Type B pancreatic cell (in vitro differentiated cells): ENCODE data around the gene WDR59. TPM values are rescaled to one million over a fixed set of nuclear protein-coding genes. Genes with fewer than 3 reads are reported as not detected.
"Not testable (repeated sequence)": the region's sequence is repeated elsewhere in the genome, so short reads cannot be mapped to it uniquely, and the experiment has no call there.

ENCODE experiments used
- DNase-seq: peaks from one replicate; pipeline ENCODE4 v3.0.0; 2021; ENCODE audit warnings: mixed read lengths; ENCODE audit not compliant: unreplicated experiment; ENCODE audit errors: extremely low spot score
- H3K27ac Mint-ChIP-seq: 2 replicates; pipeline ENCODE4 v1.8.0; 2021; ENCODE audit warnings: mild to moderate bottlenecking, mixed read lengths
- H3K27me3 Mint-ChIP-seq: 2 replicates; pipeline ENCODE4 v1.8.0; 2021; ENCODE audit warnings: mixed read lengths
- H3K36me3 Mint-ChIP-seq: 2 replicates; pipeline ENCODE4 v1.8.0; 2021; ENCODE audit warnings: mixed read lengths
- H3K4me1 Mint-ChIP-seq: one replicate; pipeline ENCODE4 v1.8.0; 2021; ENCODE audit warnings: mixed read lengths; ENCODE audit not compliant: unreplicated experiment
- H3K4me3 Mint-ChIP-seq: 2 replicates; pipeline ENCODE4 v1.8.0; 2021; ENCODE audit warnings: mild to moderate bottlenecking, mixed read lengths
- H3K9me3 Mint-ChIP-seq: 2 replicates; pipeline ENCODE4 v1.8.0; 2021; ENCODE audit warnings: mixed read lengths
- total RNA-seq: library from RNA; stranded (reverse); gene quantifications from 2 replicates; pipeline ENCODE4 v1.2.1, GENCODE V29; 2021; ENCODE audit warnings: low replicate concordance
- TF ChIP-seq, protein P1 (sequence below): fragments of 200-600 bp; sonication (generic); conservative IDR thresholded peaks from 2 replicates; pipeline ENCODE4 v1.5.0; 2021; ENCODE audit warnings: antibody characterized with exemption, mild to moderate bottlenecking

The WDR59 gene
- total RNA-seq, 1 donor from 2014 or later, result 88.9 TPM

- H3K4me3 Mint-ChIP-seq, result no peak overlapping the region
- peaks cover 9% of the 10 kb centered on the region for H3K4me1 Mint-ChIP-seq
Observed at GRCh38 chr16:74990832-74991231, 5.9 kb upstream of the WDR59 start.

DNA sequence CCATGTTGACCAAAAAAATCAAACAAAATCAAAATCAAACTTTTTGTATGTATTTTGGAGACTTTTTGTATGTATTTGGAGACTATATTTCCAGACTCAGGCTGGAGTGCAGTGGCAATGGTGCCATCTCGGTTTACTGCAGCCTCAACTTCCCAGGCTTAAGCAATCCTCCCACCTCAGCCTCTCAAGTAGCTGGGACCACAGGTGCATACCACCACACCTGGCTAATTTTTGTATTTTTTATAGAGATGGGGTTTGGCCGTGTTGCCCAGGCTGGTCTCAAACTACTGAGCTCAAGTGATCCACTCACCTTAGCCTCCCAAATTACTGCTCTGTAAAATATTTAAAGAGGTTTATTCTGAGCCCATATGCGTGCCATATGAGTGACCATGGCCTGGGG lies 4.9 kb upstream of the WDR59 start:
- not testable (repeated sequence) for H3K36me3 Mint-ChIP-seq, H3K27ac Mint-ChIP-seq, DNase-seq, H3K9me3 Mint-ChIP-seq, H3K4me3 Mint-ChIP-seq, H3K27me3 Mint-ChIP-seq
- peaks cover 13% of the 10 kb centered on the region for H3K4me1 Mint-ChIP-seq

More at GRCh38 chr16:74990832-74991231, 5.9 kb upstream of the WDR59 start:
- TF ChIP-seq, protein P1, sequence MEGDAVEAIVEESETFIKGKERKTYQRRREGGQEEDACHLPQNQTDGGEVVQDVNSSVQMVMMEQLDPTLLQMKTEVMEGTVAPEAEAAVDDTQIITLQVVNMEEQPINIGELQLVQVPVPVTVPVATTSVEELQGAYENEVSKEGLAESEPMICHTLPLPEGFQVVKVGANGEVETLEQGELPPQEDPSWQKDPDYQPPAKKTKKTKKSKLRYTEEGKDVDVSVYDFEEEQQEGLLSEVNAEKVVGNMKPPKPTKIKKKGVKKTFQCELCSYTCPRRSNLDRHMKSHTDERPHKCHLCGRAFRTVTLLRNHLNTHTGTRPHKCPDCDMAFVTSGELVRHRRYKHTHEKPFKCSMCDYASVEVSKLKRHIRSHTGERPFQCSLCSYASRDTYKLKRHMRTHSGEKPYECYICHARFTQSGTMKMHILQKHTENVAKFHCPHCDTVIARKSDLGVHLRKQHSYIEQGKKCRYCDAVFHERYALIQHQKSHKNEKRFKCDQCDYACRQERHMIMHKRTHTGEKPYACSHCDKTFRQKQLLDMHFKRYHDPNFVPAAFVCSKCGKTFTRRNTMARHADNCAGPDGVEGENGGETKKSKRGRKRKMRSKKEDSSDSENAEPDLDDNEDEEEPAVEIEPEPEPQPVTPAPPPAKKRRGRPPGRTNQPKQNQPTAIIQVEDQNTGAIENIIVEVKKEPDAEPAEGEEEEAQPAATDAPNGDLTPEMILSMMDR, result no peak
- Mint-ChIP-seq H3K27me3 (no peaks in the 10 kb centered on the region), H3K36me3 (no peaks in the 10 kb centered on the region), H3K9me3 (no peaks in the 10 kb centered on the region), H3K27ac (peak overlapping the region; percentile 76)
- no peak for DNase-seq

GRCh38 chr16:74987027-74987681 lies 2.2 kb upstream of the WDR59 start:
- Mint-ChIP-seq H3K9me3 (no peaks in the 10 kb centered on the region), H3K27ac (no peak overlapping the region), H3K36me3 (no peaks in the 10 kb centered on the region), H3K27me3 (no peaks in the 10 kb centered on the region), H3K4me1 (peaks cover 15% of the 10 kb centered on the region), H3K4me3 (no peak overlapping the region)
- TF ChIP-seq, protein P1, result no peak
- DNase-seq, result no peak

DNA sequence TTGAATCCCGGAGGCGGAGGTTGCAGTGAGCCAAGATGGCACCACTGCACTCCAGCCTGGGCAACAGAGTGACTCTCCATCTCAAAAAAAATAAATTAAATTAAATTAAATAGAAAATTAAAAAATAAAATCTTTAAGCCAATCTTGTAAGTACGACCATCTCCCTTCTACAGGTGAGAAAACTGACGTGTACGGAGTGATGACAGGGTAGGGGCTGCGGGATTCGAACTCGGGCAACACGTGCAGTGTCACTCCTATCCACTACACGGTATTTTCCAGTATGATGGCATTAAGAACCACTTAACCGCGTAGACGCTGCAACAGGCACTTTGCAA lies 762 bp downstream of the WDR59 start:
- DNase-seq, result no peak
- Mint-ChIP-seq H3K4me1 (peaks cover 8% of the 10 kb centered on the region), H3K36me3 (no peaks in the 10 kb centered on the region), H3K27ac (peak overlapping the region; percentile 95), H3K4me3 (peak overlapping the region; percentile 98), H3K27me3 (no peaks in the 10 kb centered on the region), H3K9me3 (no peaks in the 10 kb centered on the region)
- TF ChIP-seq, protein P1, result no peak

GRCh38 chr16:74982256-74982655 lies 2.7 kb downstream of the WDR59 start:
- Mint-ChIP-seq H3K27ac (no peak overlapping the region), H3K4me1 (peaks cover 8% of the 10 kb centered on the region), H3K4me3 (peak overlapping the region; percentile 77), H3K9me3 (no peaks in the 10 kb centered on the region), H3K27me3 (no peaks in the 10 kb centered on the region), H3K36me3 (peaks cover 8% of the 10 kb centered on the region)
- no peak for DNase-seq
- TF ChIP-seq, protein P1, result no peak

DNA sequence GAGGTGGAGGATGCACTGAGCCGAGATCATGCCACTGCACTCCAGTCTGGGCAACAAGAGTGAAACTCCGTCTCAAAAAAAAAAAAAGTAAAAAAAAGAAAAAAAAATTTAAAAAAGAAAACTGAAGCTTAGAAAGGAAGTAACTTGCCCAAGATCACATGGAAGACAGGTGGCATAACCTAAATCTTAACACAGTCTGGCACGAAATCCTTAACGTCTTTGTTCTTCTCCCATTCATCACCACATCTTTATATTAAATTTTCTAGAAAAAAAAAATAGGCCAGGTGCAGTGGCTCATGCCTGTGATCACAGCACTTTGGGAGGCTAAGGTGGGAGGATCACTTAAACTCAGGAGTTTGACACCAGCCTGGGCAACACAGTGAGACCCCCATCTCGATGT lies 9.3 kb downstream of the WDR59 start:
- TF ChIP-seq, protein P1, result no peak
- no peaks in the 10 kb centered on the region for H3K4me1 Mint-ChIP-seq
- no peak overlapping the region for H3K27ac Mint-ChIP-seq
- no peak overlapping the region for H3K4me3 Mint-ChIP-seq
- no peaks in the 10 kb centered on the region for H3K27me3 Mint-ChIP-seq
- no peak for DNase-seq
- peaks cover 13% of the 10 kb centered on the region for H3K36me3 Mint-ChIP-seq
- no peaks in the 10 kb centered on the region for H3K9me3 Mint-ChIP-seq
